GM18505 (cell line): ENCODE data around the gene KIRREL3.

ENCODE experiments used
- ATAC-seq: cut with Tn5 transposase; IDR thresholded peaks from one replicate; pipeline ENCODE4 v1.9.1; 2021; ENCODE audit not compliant: unreplicated experiment
- POLR2A ChIP-seq: IDR thresholded peaks from 4 replicates; pipeline ENCODE4 v1.6.1; 2011; ENCODE audit warnings: borderline replicate concordance; ENCODE audit not compliant: insufficient read depth, insufficient read length; ENCODE audit errors: extremely low read depth

The KIRREL3 gene

DNA sequence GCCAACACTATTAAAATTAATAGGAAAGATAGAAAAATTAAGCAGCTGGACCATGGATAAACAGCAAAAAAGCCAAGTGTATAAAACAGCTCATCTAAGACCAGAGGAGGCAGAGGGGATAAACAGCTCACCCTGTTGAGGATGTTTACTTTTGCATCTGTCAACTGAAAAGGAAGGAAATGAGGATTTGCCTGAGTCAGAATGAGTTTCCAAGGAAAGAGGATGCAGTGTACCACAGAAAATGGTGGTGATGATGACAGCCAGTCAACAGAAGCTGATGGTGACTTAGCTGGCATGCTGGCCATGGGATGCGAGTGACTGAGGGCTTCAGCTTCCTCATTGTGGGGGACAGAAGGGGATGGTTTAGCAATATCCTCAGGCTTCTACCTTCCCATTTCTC lies 183.5 kb downstream of the KIRREL3 start:
- no peak for TF ChIP-seq POLR2A
- no peak for ATAC-seq

DNA sequence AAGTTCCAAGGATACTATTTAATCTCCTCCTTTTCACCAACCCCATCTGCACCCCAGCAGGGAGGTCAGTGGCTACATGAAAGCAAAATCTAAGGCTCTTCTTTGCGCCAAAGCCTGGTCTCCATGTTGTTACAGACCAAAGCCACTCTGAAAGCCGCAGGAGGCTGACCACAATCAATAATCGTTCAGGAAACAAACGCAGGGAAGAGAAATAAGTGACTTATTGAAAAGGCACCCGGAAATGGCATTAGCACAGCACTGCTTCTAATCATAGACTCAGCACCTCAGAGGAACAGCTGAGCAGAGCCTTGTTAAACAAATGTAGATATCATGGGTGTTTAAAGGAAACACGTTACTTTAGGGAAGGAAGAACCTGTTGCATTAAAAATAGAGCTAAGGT lies 183.9 kb downstream of the KIRREL3 start:
- no peak for TF ChIP-seq POLR2A
- ATAC-seq, result no peak

DNA sequence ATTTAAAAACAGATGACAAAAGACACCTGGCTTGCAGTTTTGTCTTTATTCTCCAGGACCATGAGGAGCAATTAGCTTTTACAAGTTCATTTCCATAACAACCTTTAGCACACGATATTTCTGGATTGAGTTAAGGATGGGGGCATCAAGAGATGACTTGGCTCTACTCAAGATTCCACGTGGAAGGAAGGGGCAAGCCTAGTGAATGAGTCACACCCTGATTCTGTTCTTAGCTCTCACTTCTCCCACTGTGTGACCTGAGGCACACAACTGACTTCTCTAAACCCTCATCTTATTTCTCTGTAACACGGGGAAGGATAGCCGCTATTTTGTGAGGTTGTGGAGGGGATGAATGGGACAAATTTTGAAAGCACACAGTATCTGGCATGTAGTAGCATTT lies 185.5 kb downstream of the KIRREL3 start:
- no peak for TF ChIP-seq POLR2A
- ATAC-seq, result no peak

DNA sequence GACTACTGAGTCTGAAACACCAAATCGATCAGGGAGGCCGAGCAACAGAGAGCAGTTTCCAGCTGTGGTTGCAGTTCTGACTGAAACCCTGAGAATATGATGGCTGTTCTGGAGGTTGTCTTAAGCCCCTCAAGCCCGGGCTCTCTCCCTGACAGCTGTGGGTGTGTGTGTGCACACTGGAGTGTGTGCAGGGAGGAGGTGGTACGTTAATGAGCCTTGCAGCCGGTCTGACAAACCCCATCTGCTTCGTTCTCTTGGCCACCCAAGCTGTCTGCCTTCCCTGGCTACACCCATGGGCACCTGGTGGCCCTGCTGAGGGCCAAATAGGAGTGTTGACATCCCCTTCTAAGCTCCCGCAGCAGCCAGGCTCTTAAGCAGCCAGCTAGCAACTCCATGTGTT lies 189.8 kb downstream of the KIRREL3 start:
- no peak for TF ChIP-seq POLR2A
- no peak for ATAC-seq

DNA sequence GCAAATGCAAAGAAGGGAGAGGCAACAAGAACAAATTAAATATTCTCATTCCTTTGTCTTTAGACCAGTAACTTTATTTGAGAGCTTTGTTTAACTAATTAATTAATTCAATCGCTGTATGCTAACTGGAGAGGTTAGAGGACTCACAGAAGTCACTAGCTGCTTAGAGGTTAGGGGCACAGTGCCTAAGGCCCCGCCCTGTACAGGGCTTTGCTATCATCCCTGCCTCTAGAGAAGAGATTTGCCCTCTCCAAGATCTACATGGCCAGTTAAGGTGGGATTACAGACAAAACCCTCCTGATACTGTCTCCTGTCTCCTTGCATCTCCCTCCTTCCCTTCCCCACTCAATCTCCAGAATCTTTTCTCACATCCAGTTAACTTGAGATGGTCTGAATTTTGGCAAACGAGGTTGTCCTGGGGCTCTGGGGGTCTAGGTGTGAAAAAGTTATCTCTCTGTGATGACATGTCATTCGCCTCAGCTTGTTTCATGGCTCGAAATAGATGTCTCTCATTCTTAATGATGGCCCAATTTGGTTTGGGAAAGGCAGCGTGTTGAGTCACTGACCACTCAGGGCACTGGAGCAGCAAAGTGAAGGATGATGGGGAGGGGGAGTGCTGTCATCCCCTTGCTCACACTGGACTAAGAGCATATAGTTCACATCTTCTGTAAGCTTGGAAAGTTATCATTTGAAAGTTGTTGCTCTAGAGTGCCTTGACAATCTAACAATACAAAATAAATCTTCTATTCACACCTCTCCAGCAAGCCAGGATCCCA lies 190.9 kb downstream of the KIRREL3 start:
- no peak for ATAC-seq
- TF ChIP-seq POLR2A, result no peak

DNA sequence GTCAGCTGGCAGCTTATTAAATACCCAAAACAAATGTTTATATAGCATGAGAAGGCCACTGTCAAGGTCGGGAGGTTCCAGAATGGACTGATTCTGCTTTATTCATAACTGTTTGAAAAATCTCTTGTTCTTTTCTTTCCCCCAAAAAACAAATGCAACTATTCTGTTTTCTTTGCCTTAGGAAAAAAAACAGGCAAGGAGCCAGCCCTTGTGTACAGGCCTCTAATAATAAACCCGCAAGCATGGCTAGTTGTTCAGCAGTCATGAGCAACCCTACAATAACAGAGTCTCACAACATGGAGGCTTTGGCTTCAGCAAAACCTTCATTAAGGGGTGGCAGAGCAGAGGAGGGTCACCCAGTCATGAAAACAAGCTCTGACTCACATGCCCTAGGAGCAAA lies 191.7 kb downstream of the KIRREL3 start:
- no peak for ATAC-seq
- TF ChIP-seq POLR2A, result no peak

DNA sequence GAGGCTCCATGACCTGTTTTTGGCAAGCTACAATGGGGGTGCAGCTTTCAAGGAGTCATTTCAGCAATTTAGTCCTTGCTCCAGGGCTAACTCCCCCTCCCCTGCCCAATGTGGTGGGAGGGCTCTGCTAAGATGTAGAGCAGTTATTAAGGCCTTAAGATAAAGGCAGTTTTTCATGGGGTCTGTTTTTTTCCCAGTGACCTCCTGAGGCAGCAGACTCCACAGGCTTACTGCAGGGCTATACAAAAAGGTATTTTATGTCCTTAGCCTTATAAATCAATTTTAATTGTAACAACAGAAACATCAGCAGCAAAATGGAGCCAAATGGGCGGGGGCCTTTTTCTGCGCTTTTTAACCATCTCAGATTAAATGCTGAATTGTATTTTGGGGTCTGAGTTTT lies 192.3 kb downstream of the KIRREL3 start:
- TF ChIP-seq POLR2A, result no peak
- no peak for ATAC-seq

DNA sequence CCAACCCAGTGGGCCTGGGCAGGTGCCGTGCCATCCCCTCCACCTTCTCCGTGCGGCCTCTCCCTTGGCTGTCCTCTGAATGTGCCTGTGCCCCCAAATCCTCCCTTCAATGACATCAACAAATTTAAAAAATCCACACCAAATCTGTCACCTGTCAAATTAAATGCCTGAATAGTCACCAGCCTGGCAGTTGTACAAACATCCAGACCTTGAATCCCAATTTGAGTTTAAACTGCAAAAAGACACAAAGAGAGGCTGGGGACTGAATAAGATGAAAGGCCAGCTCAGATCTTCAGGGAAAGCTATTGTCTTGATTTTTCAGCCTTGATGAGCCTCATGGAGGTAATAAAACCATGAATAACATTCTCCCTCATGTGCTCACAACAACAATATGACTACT lies 194.7 kb downstream of the KIRREL3 start:
- TF ChIP-seq POLR2A, result no peak
- no peak for ATAC-seq

DNA sequence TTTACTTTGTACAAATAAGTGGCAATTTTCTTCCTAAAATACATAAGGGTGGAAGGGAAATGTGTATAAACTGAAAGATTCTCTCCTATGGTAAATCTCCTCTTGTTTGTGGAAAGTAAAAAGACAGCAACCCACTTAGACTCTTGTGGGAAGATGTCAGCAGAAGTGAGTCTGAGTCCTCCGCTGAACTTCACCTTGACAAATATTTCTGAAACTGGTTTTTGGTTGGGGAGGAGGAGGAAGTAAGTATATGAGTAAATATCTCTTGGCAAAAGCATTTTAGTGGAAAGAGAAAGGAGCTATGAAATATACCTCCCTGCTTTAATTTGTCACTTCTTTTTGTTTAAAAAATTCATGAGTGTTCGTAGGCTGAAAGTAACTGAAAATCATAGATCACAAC lies 196.2 kb downstream of the KIRREL3 start:
- ATAC-seq, result no peak
- no peak for TF ChIP-seq POLR2A

DNA sequence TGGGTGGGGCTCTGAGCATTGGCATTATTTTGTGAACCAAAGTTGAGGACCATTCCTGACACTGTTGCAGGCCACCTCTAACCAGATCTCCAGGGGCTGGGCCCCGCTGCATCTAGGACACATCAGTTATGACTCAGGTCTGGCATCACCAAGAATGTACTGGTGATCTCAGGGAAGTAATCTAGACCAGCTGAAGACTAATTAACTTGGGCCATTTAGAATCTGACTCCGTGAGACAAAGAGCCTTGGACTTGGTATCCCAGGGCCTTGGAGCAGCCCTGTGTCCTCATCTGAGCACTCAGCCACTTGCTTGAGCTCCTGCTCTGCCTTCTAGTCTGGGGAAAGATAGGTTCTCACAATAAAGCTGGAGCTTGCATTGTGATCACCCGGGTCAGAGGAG lies 200.6 kb downstream of the KIRREL3 start:
- TF ChIP-seq POLR2A, result no peak
- ATAC-seq, result no peak

DNA sequence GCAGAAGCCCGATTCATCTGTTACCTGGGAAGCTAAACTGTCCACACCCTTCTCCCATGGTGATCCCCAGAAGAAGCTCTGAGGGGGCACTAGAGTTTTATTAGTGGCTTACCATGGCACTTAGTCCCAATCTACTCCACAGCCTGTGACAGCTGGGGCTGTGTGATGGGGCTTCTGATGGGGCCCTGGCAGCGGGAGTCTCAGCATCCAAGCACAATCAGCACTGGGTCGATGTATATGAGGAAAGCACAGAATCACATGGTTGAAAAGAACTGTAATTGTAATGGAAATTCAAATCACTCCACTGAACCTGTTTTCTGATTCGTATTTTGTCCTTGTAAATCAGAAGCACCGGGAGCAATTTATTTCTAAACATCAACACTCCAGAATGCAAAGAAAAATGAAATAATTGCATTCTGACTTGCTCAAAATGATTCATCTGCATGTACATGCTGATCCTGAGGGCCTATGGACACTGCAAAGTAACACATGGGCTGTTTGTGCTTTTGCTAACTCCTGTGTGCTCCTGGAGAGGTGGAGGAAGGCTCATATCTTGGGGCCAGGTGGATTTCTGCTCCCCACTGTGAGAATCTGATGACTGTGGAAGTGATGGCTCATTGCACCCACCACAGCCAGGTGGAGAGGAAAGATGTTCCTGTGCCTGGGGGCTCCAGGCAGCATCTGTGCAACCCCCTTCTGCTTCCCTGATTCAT lies 203.0 kb downstream of the KIRREL3 start:
- no peak for ATAC-seq
- TF ChIP-seq POLR2A, result no peak

DNA sequence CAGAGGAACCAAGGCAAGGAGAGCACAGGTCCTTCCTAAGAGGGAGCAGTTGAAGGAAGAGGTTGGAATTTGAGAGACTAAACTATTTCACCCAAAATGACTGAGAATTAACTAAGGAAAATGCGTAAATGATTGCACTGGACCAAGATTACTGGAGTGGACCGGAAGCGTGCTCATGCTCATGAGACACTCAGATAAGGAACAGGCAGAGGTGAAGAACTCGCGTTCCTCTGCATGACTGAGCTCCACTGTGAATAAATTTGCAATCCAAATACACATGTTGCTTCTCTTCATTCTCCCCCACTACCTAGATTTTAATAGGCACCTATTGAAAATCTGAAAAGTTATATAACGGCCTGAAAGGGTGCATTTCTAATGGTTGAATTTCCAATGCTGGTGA lies 207.0 kb downstream of the KIRREL3 start:
- ATAC-seq, result no peak
- TF ChIP-seq POLR2A, result no peak

DNA sequence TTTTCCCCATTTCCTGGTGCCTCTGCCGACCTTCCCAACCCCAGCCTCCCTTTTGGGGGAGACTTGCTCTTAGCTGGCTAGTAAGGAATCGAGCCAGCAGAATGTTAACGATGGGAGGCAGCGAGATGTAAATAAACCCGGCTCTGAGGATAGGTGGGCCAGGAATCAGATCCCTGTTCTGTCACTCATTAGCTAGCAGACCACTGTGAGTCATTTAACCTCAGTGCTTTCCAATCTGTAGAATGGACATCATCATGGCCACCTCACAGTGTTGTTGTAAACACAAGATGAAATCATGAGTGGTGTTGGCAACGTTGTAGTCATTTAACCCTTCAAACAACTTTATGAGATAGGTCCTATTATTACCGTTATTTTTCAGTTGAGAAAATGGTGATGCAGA lies 208.6 kb downstream of the KIRREL3 start:
- ATAC-seq, result no peak
- TF ChIP-seq POLR2A, result no peak

DNA sequence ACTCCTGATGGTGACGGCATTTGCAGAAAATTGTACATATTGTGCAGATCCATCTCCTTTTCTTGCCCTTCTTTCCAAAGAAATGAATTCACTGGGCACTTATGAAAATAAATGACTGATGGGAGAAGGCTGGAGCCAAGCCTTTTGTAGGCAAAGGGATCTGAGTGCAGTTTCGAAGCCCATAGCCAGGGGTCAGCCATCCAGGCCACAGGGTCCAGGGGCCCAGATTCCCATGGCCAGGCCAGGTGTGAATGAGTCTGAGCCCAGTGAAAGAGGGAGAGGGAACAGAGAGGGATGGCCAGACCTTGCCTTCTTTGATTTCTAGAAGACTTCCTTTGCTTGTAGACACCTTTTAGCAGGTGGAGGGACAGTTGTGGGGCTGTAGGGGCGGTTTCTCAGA lies 209.1 kb downstream of the KIRREL3 start:
- no peak for TF ChIP-seq POLR2A
- no peak for ATAC-seq

DNA sequence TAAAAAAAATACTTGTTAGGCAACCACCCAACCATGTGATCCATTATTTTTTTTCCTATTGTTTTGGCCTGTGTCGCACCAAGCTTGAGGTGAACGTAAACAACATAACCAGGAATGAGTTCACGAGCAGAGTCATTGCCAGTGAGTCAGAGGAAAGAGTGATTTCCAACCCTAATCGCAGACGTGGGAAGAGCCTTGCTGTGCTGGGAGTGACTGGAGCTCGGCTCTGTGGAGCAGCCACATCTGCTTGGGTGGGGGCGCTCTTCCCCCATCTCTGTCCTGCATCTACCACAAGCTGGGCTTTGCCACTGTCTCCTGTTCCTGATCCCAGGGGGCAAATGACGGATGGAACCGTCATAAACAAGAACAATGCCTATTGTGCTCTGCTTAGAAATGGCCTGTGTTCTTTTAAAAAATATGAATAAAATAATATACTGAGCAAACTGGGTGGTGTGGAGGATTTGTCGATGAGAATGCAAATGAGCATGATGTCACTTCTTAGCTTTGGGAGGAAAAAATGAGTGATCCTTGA lies 210.0 kb downstream of the KIRREL3 start:
- TF ChIP-seq POLR2A, result no peak
- ATAC-seq, result no peak

DNA sequence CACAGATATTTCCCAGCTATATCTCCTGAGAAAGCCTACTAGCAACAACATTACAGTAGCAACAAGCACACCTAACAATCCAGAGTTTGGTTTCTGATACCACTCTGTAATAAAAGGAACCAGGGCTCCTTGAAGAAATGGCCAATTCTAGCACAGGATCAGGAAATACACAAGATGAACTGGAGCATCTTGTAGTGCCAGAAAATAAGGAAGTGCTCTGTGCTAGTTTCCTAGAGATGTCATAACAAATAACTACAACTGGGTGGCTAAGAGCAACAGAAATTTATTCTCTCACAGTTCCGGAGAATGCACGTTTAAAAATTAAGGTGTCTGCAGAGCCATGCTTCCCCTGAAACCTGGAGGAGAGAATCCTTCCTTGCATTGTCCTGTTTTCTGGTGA lies 217.8 kb downstream of the KIRREL3 start:
- no peak for TF ChIP-seq POLR2A
- ATAC-seq, result no peak
